Measurements from ENCODE around the gene ACP2. TPM values are rescaled to one million over a fixed set of nuclear protein-coding genes. Genes with fewer than 3 reads are reported as not detected.

ACP2 gene
- polyA plus RNA-seq, 1 of the 3 experiments (the other 2 are of a cell fraction), result 17.5 TPM

DNA sequence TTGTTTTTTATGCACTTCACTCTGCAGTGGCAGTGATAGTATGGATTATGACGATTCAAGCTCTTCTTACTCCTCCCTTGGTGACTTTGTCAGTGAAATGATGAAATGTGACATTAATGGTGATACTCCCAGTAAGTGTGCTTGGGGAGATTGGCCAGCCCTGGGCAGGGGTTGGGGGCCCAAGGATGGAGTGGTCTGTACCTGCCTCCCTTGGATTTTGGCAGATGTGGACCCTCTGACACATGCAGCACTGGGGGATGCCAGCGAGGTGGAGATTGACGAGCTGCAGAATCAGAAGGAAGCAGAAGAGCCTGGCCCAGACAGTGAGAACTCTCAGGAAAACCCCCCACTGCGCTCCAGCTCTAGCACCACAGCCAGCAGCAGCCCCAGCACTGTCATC lies 35.5 kb upstream of the ACP2 start:
- Histone ChIP-seq H3K27me3 (ENCODE audit: insufficient read depth) (no peaks in the 10 kb centered on the region), H3K4me3 (ENCODE audit: low read depth in 2 of 2, low read length in 1 of 2) (no peak overlapping the region), H3K36me3 (replicated peaks in 1 of 2; ENCODE audit: control insufficient read depth in 1 of 2, insufficient read depth in 2 of 2, low read length in 1 of 2) (peaks cover 36 to 66% of the 10 kb centered on the region in 2 experiments), H3K9me3 (no peaks in the 10 kb centered on the region), H3K27ac (ENCODE audit: low read depth in 2 of 2, low read length in 1 of 2) (no peak overlapping the region), H3K9me2 (no peaks in the 10 kb centered on the region), H3F3A (replicated peaks; ENCODE audit: insufficient read depth) (no peaks in the 10 kb centered on the region), H3K9ac (no peak overlapping the region), H3K79me2 (ENCODE audit: insufficient read depth) (no peaks in the 10 kb centered on the region), H3K4me2 (no peak overlapping the region), H3K4me1 (ENCODE audit: control insufficient read depth in 1 of 2, insufficient read depth in 2 of 2, low read depth in 1 of 2, low read length in 1 of 2) (no peaks in the 10 kb centered on the region), H2AFZ (ENCODE audit: low read depth) (no peak overlapping the region), H4K20me1 (ENCODE audit: insufficient read depth) (no peaks in the 10 kb centered on the region)
- POLR2A ChIA-PET, result no interaction called here
- CTCF ChIA-PET, result interaction anchor here (1.1 kb wide), 1 partner anchor 71 kb away, joined by 6 read pairs; no protein-coding TSS in a partner anchor
- 86% methylated on average over 4 of the region's 4 CpGs for WGBS (ENCODE audit: low lambda C conversion rate)
- TF ChIP-seq GATA2 (CRISPR knock-in tag; IDR thresholded peaks at IDR 0.05), result no peak
- TF ChIP-seq SIN3A (IDR thresholded peaks at IDR 0.05; ENCODE audit: borderline replicate concordance, low read depth, low read length), result no peak
- TF ChIP-seq, protein P1, sequence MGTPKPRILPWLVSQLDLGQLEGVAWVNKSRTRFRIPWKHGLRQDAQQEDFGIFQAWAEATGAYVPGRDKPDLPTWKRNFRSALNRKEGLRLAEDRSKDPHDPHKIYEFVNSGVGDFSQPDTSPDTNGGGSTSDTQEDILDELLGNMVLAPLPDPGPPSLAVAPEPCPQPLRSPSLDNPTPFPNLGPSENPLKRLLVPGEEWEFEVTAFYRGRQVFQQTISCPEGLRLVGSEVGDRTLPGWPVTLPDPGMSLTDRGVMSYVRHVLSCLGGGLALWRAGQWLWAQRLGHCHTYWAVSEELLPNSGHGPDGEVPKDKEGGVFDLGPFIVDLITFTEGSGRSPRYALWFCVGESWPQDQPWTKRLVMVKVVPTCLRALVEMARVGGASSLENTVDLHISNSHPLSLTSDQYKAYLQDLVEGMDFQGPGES (IDR thresholded peaks at IDR 0.05; ENCODE audit: low read depth, low read length), result no peak
- TF ChIP-seq, protein P2, sequence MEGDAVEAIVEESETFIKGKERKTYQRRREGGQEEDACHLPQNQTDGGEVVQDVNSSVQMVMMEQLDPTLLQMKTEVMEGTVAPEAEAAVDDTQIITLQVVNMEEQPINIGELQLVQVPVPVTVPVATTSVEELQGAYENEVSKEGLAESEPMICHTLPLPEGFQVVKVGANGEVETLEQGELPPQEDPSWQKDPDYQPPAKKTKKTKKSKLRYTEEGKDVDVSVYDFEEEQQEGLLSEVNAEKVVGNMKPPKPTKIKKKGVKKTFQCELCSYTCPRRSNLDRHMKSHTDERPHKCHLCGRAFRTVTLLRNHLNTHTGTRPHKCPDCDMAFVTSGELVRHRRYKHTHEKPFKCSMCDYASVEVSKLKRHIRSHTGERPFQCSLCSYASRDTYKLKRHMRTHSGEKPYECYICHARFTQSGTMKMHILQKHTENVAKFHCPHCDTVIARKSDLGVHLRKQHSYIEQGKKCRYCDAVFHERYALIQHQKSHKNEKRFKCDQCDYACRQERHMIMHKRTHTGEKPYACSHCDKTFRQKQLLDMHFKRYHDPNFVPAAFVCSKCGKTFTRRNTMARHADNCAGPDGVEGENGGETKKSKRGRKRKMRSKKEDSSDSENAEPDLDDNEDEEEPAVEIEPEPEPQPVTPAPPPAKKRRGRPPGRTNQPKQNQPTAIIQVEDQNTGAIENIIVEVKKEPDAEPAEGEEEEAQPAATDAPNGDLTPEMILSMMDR (IDR thresholded peaks at IDR 0.05), result no peak
- no peak for TF ChIP-seq RAD21 (IDR thresholded peaks at IDR 0.05; ENCODE audit: low read length)
- TF ChIP-seq, protein P3, sequence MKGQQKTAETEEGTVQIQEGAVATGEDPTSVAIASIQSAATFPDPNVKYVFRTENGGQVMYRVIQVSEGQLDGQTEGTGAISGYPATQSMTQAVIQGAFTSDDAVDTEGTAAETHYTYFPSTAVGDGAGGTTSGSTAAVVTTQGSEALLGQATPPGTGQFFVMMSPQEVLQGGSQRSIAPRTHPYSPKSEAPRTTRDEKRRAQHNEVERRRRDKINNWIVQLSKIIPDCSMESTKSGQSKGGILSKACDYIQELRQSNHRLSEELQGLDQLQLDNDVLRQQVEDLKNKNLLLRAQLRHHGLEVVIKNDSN (IDR thresholded peaks at IDR 0.05; ENCODE audit: borderline replicate concordance, low read depth), result no peak
- no peak for TF ChIP-seq EP300 (IDR thresholded peaks at IDR 0.05; ENCODE audit: borderline replicate concordance in 1 of 2, low read depth in 1 of 2, low read length in 1 of 2)
- no peak for TF ChIP-seq RFX5 (IDR thresholded peaks at IDR 0.05; ENCODE audit: low read length)
- TF ChIP-seq TCF12 (IDR thresholded peaks at IDR 0.05), result no peak
- no peak for TF ChIP-seq TEAD4 (IDR thresholded peaks at IDR 0.05; ENCODE audit: borderline replicate concordance, insufficient read depth)
- TF ChIP-seq ELF1 (IDR thresholded peaks at IDR 0.05), result no peak
- no peak for TF ChIP-seq MEF2A (IDR thresholded peaks at IDR 0.05; ENCODE audit: borderline replicate concordance, low read depth)
- no peak for DNase-seq

DNA sequence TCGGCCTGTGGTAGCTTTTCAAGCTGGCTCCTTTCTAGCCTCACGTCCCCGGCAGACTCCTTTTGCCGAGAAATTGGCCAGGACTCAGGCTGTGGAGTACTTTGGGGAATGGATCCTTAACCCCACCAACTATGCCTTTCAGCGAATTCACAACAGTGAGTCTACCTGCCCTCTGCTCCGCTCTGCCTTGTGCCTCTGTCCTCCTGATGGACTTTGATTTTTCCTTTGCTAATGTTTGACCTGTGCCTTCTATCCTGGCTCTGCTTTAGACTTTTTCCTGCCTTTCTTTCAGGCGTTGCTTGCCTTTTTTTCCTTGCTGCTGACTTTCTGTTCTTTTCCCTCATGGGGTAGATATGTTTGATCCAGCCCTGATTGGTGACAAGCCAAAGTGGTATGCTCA lies 33.8 kb upstream of the ACP2 start:
- Histone ChIP-seq H3K27ac (ENCODE audit: low read depth in 2 of 2, low read length in 1 of 2) (no peak overlapping the region), H3K36me3 (replicated peaks in 1 of 2; ENCODE audit: control insufficient read depth in 1 of 2, insufficient read depth in 2 of 2, low read length in 1 of 2) (peaks cover 50 to 72% of the 10 kb centered on the region in 2 experiments), H3K79me2 (ENCODE audit: insufficient read depth) (no peaks in the 10 kb centered on the region), H3K9me2 (no peaks in the 10 kb centered on the region), H3K4me3 (ENCODE audit: low read depth in 2 of 2, low read length in 1 of 2) (no peak overlapping the region), H3K4me2 (no peak overlapping the region), H3K9ac (no peak overlapping the region), H3K4me1 (ENCODE audit: control insufficient read depth in 1 of 2, insufficient read depth in 2 of 2, low read depth in 1 of 2, low read length in 1 of 2) (no peaks in the 10 kb centered on the region; a peak in 1 of 4 replicates), H3F3A (replicated peaks; ENCODE audit: insufficient read depth) (peaks cover 3% of the 10 kb centered on the region), H4K20me1 (ENCODE audit: insufficient read depth) (no peaks in the 10 kb centered on the region), H3K27me3 (ENCODE audit: insufficient read depth) (no peaks in the 10 kb centered on the region), H3K9me3 (no peaks in the 10 kb centered on the region), H2AFZ (ENCODE audit: low read depth) (no peak overlapping the region)
- DNase-seq, result no peak
- POLR2A ChIA-PET, result no interaction called here
- CTCF ChIA-PET, result no interaction called here
- 97% methylated on average over 7 of the region's 7 CpGs for WGBS (ENCODE audit: low lambda C conversion rate)
- TF ChIP-seq RAD21 (IDR thresholded peaks at IDR 0.05; ENCODE audit: low read length), result no peak

Measured in SK-N-SH (cell line).